Measurements from ENCODE around the gene CYYR1.

GRCh38 chr21:26491663-26492062 lies 81.4 kb downstream of the CYYR1 start:
- TF ChIP-seq CTCF (conservative IDR thresholded peaks at IDR 0.05; ENCODE audit: low read length) (no peak), EZH2phosphoT487 (IDR thresholded peaks at IDR 0.05; ENCODE audit: borderline replicate concordance, low read depth, low read length) (no peak)
